Upper lobe of left lung (tissue), 6 donors: Measurements from ENCODE around the gene PRR18. TPM values are rescaled to one million over a fixed set of nuclear protein-coding genes. Genes with fewer than 3 reads are reported as not detected.
A peak's percentile ranks its signal among the peaks of the same experiment; 100 is the strongest.

ENCODE experiments used
- ATAC-seq, 2 donors: fragments of 200-7000 bp; cut with Tn5 transposase; one replicate each; pipeline ENCODE4 v1.9.1; 2022; ENCODE audit warnings: mild to moderate bottlenecking in 2 of 2, moderate library complexity in 2 of 2; ENCODE audit not compliant: low FRiP score in 2 of 2
- DNase-seq, 2 donors: peaks; one replicate each; pipeline ENCODE4 v3.0.0-alpha.2; 2019 to 2020
- H3K27ac ChIP-seq, 4 donors: fragments of 200-600 bp; sonication (generic); one replicate each; pipeline ENCODE4 v1.5.1; 2016 to 2019
- H3K27me3 ChIP-seq, 4 donors: fragments of 200-600 bp; sonication (generic); one replicate each; pipeline ENCODE4 v1.5.1; 2017 to 2019
- H3K36me3 ChIP-seq, 4 donors: fragments of 200-600 bp; sonication (generic); one replicate each; pipeline ENCODE4 v1.5.1; 2016 to 2019
- H3K4me1 ChIP-seq, 4 donors: fragments of 200-600 bp; sonication (generic); one replicate each; pipeline ENCODE4 v1.5.1; 2018 to 2019
- H3K4me3 ChIP-seq, 4 donors: fragments of 200-600 bp; sonication (generic); one replicate each; pipeline ENCODE4 v1.5.1; 2017 to 2019; ENCODE audit warnings: mild to moderate bottlenecking in 2 of 4, moderate library complexity in 1 of 4
- H3K9me3 ChIP-seq, 4 donors: fragments of 200-600 bp; sonication (generic); one replicate each; pipeline ENCODE4 v1.5.1; 2018 to 2019
- EP300 ChIP-seq, 4 donors: sonication (generic); formaldehyde crosslinking; IDR thresholded peaks; one replicate each; pipeline ENCODE4 v1.5.1; 2017; ENCODE audit warnings: antibody characterized with exemption in 4 of 4, control low read depth in 2 of 4
- POLR2A ChIP-seq, 4 donors: fragments of 450-650 bp; IDR thresholded peaks; one replicate each; pipeline ENCODE4 v1.5.1; 2016 to 2017; ENCODE audit warnings: antibody characterized with exemption in 4 of 4, mild to moderate bottlenecking in 2 of 4
- POLR2AphosphoS5 ChIP-seq, 2 donors: sonication (generic); formaldehyde crosslinking; IDR thresholded peaks; one replicate each; pipeline ENCODE4 v1.5.1; 2017; ENCODE audit warnings: antibody characterized with exemption in 2 of 2
- WGBS, 2 donors: methylation state at CpG; one replicate each; pipeline ENCODE4 v1.1.5; 2017 to 2018; 5-methylcytosine and 5-hydroxymethylcytosine counted together
- total RNA-seq, 6 donors: library from RNA; depleted of rRNA in 4 of 6; stranded (reverse); fragments of >200 nt in 4 of 6; gene quantifications; one replicate each; pipeline versions ENCODE4 v1.1.0 to v1.2.1, GENCODE V29; 2016 to 2021
- TF ChIP-seq, protein P1 (sequence below), 6 experiments: fragments of 450-650 bp in 4 of 6; fragments of 200-600 bp in 2 of 6; sonication (generic) in 2 of 6; IDR thresholded peaks; one replicate each; pipeline ENCODE4 v1.5.1; 2016 to 2019; ENCODE audit warnings: antibody characterized with exemption in 6 of 6
- donor health status: DM: no; HTN: no; CAD: no; lungs with moderate emphysema.
- donor health status: DM: no; HTN: yes; CAD: no; lungs with severe emphysema.

The PRR18 gene
- total RNA-seq, 6 donors from 2014 or later = 0.15 to 2.1 (median 0.50) TPM; not detected in 2

GRCh38 chr6:166306378-166307081, 1.7 kb downstream of the PRR18 start:
- 55 to 62% methylated on average over 12 to 19 of the region's 34 CpGs for WGBS, 2 donors
- no peaks in the 10 kb centered on the region for H3K36me3 ChIP-seq
- H3K9me3 ChIP-seq = no peaks in the 10 kb centered on the region
- H3K27ac ChIP-seq = no peak overlapping the region
- TF ChIP-seq EP300 (IDR thresholded peaks at IDR 0.05) (no peak), POLR2A (IDR thresholded peaks at IDR 0.05) (no peak), POLR2AphosphoS5 (IDR thresholded peaks at IDR 0.05) (no peak)
- TF ChIP-seq, protein P1, sequence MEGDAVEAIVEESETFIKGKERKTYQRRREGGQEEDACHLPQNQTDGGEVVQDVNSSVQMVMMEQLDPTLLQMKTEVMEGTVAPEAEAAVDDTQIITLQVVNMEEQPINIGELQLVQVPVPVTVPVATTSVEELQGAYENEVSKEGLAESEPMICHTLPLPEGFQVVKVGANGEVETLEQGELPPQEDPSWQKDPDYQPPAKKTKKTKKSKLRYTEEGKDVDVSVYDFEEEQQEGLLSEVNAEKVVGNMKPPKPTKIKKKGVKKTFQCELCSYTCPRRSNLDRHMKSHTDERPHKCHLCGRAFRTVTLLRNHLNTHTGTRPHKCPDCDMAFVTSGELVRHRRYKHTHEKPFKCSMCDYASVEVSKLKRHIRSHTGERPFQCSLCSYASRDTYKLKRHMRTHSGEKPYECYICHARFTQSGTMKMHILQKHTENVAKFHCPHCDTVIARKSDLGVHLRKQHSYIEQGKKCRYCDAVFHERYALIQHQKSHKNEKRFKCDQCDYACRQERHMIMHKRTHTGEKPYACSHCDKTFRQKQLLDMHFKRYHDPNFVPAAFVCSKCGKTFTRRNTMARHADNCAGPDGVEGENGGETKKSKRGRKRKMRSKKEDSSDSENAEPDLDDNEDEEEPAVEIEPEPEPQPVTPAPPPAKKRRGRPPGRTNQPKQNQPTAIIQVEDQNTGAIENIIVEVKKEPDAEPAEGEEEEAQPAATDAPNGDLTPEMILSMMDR (IDR thresholded peaks at IDR 0.05) = no peak
- ATAC-seq (no peak), DNase-seq (peak in 1 of 2 donors; percentile 72)
- peaks cover 15 to 24% (median 20%) of the 10 kb centered on the region in 4 donors for H3K4me1 ChIP-seq
- H3K4me3 ChIP-seq = peak overlapping the region in 3 of 4 donors; percentile 40 to 53 (median 50)
- peaks cover 0 to 34% (median 14%) of the 10 kb centered on the region in 4 donors for H3K27me3 ChIP-seq

GRCh38 chr6:166305562-166306117, 2.6 kb downstream of the PRR18 start:
- no peak for ATAC-seq
- Histone ChIP-seq H3K27ac (no peak overlapping the region), H3K36me3 (no peaks in the 10 kb centered on the region), H3K4me1 (peaks cover 15 to 24% (median 20%) of the 10 kb centered on the region in 4 donors), H3K27me3 (peaks cover 0 to 34% (median 14%) of the 10 kb centered on the region in 4 donors), H3K4me3 (no peak overlapping the region), H3K9me3 (no peaks in the 10 kb centered on the region)
- 46 to 57% methylated on average over 10 of the region's 10 CpGs for WGBS, 2 donors
- no peak for DNase-seq
- TF ChIP-seq, protein P1 (IDR thresholded peaks at IDR 0.05) = no peak
- TF ChIP-seq POLR2AphosphoS5 (IDR thresholded peaks at IDR 0.05) (no peak), POLR2A (IDR thresholded peaks at IDR 0.05) (no peak), EP300 (IDR thresholded peaks at IDR 0.05) (no peak)

DNA sequence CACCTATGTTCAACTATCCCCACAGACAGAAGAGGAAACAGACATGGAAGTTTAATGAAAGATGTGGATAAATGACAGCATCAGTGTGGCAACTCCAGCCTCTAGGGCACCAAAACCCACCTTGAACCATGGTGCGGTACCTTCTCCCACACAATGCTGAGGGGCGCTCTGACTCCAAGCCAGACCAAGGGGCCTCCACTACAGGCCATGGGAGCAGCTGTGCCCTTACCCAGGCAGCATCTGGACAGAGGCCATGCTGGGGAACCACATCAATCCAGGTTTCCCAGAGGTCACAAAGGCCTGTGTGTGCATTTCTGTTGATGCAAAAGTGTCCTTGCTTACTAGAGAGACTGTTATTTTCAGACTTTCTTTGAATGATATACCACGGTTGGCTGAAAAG, 4.1 kb downstream of the PRR18 start:
- no peaks in the 10 kb centered on the region for H3K36me3 ChIP-seq
- H3K27me3 ChIP-seq = peaks cover 0 to 32% (median 14%) of the 10 kb centered on the region in 4 donors
- no peak for DNase-seq
- H3K4me3 ChIP-seq = no peak overlapping the region
- H3K4me1 ChIP-seq = peaks cover 15 to 24% (median 20%) of the 10 kb centered on the region in 4 donors
- 82% methylated on average over 3 of the region's 3 CpGs for WGBS, 2 donors
- TF ChIP-seq POLR2AphosphoS5 (IDR thresholded peaks at IDR 0.05) = no peak
- TF ChIP-seq POLR2A (IDR thresholded peaks at IDR 0.05) = no peak
- no peak overlapping the region for H3K27ac ChIP-seq
- H3K9me3 ChIP-seq = no peaks in the 10 kb centered on the region
- no peak for ATAC-seq

DNA sequence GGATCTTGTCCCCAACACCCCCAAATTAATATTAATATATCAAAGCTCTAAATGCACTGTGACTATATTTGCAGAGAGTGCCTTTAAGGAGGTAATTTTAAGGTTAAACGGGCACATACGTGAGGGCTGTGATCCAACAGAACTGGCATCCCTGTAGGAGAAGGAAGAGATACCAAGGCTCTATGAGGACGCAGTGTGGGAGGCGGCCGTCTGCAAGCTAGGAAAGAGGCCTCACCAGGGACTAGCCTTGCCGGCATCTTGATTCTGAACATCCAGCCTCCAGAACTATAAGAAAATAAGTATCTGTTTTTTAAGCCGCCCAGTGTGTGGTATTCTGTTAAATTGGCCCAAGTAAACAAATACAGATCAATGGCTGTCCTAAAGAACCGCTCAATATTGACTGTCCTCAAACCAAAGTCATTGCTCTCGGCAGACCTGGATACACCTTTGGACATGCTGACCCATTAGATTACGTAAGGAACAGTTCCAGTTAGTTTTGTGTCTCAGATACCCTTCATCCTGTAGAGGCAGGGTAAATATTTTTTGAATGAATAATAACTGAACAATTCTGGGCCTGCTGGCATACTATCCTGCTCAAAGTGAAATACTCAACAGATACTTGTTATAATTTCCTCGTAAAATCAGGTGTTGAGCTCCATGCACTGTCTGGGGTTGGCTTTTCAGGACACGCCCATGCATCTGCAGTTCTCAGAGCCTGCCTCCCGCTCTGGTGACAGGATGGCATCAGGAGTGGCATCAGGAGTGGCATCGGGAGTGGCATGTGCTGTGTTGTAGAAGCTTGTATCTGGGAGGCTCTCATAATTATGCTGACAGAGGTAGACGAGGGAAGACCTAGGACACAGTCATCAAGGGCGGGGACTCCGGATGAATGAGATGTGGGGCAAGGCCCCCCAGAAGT, 6.3 kb downstream of the PRR18 start:
- DNase-seq (no peak), ATAC-seq (no peak)
- H3K27me3 ChIP-seq = peaks cover 0 to 12% (median 3%) of the 10 kb centered on the region in 4 donors
- no peaks in the 10 kb centered on the region for H3K36me3 ChIP-seq
- peaks cover under 1 to 5% (median 4%) of the 10 kb centered on the region in 4 donors for H3K4me1 ChIP-seq
- 88 to 90% methylated on average over 17 of the region's 17 CpGs for WGBS, 2 donors
- H3K4me3 ChIP-seq = no peak overlapping the region
- no peak overlapping the region for H3K27ac ChIP-seq
- TF ChIP-seq EP300 (IDR thresholded peaks at IDR 0.05) (no peak), POLR2AphosphoS5 (IDR thresholded peaks at IDR 0.05) (no peak), POLR2A (IDR thresholded peaks at IDR 0.05) (no peak)
- TF ChIP-seq, protein P1 (IDR thresholded peaks at IDR 0.05) = no peak
- no peaks in the 10 kb centered on the region for H3K9me3 ChIP-seq
